Stimulated activated CD8-positive, alpha-beta memory T cell treated with anti-CD3 and anti-CD28 coated beads, Interleukin-12 subunit alpha, Interleukin-12 subunit beta, amount 100 ng/mL, for 24 hours (primary cell): Measurements from ENCODE around the gene ABCB8.

Experiments
- DNase-seq: peaks from one replicate; pipeline ENCODE4 v3.0.0-alpha.2; 2020; ENCODE audit errors: extremely low read depth

ABCB8 gene

DNA sequence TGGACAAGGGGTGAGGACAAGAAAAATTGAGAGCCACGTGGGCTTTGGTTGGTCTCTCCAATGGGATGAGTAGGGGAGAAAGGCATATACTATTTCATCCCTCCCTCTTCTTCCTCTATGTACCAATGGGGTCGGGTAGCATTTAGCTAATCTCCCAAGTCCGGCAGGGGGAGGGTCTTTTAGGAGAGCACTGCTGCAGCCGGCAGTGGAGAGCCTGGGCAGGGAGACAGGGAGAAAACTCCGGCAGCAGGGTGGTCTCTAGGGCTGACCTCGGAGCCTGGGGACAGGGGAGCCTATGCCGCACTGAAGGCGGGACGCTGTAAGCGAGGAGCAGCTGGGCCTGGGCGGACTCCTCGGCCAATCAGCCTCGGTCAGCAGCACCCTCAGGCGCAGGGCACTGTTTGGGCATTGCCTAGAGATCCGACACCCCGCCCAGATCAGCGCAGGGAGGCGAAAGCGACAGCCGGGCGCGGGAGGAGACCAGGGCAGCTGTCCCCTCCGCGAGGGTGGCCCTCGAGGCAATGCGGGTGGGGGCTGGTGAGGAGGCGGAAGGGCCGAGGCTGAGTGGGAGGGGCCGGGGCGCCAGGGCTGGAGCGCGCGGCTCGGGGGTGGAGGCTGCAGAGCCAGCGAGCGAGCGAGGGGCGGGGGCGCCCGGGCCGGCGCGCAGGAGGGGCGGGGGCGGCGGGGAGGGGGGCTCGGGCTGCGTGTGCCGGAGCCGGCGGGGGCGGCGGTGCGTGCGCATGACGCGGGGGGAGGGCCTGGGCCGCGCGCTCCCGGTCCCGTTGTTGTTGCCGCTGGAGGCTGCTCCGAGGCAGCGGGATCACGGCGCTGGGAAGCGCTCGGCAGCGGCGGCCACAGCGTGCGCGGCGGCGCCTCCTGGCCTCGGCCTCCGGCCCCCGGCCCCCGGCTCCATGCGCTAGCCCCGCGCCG, 57.7 kb downstream of the ABCB8 start, which contains the start of gene AGAP3:
Gene AGAP3, plus strand, starts transcription at position 785 of the 930 bp plus-strand sequence. CDS start 267 bp downstream, outside the sequence.
- DNase-seq: no peak

DNA sequence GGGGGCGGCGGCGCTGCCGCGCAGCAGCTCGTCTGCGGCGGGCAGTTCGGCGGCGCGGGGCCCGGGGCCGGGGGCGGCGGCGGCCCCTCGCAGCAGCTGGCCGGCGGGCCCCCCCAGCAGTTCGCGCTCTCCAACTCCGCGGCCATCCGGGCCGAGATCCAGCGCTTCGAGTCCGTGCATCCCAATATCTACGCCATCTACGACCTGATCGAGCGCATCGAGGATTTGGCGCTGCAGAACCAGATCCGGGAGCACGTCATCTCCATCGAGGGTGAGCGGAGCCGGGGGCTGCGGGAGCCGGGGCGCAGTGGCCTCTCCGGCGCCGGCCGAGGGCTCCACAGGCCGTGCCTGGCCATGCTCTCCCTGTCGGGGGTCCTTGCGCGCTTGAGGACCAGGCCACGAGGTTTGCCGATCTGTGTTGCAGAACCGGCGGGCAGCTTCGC, 58.6 kb downstream of the ABCB8 start:
- DNase-seq: no peak

GRCh38 chr7:151087245-151088018, 59.2 kb downstream of the ABCB8 start:
- DNase-seq: no peak

GRCh38 chr7:151088019-151088855, 60.0 kb downstream of the ABCB8 start:
- DNase-seq: no peak

- DNase-seq: no peak
Observed at GRCh38 chr7:151088856-151089699, 60.8 kb downstream of the ABCB8 start.

DNA sequence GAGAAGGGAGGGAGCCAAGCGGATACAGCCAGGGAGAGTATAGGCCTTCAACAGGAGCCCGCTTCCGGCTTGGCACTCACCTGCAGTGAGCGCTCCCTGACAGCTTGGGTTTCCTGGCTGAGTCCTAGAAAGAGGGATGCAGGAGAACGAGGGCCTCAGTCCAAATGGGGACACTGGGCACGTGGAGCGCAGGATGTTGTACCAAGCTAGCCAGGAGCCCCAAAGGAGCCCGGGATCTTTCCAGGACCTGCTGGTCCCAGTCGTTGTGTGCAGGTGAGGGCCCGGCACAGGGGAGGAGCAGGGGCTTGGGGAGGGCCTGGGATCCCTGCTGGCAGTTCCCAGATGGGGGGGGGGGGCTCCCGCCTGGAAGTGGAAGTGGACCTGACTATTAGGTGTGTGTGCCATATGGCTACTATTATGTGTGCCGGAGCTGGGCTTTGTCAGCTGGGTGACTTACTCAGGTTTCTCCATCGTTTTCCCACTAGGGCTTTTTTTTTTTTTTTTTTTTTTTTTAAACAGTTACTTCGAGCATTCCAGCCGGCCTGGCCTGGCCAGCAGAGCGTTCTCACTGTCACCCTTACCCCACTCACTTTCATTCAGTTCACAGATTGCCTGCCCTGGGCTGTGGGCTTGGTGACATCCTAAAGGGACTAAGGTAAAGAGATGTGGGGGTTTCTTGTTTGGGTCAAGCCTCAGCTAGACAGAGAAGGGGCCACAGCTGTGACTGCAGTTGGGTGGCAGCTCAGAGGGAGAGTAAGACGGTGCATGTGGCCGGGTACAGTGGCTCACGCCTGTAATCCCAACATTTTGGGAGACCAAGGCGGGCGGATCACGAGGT, 61.9 kb downstream of the ABCB8 start:
- DNase-seq: no peak

DNA sequence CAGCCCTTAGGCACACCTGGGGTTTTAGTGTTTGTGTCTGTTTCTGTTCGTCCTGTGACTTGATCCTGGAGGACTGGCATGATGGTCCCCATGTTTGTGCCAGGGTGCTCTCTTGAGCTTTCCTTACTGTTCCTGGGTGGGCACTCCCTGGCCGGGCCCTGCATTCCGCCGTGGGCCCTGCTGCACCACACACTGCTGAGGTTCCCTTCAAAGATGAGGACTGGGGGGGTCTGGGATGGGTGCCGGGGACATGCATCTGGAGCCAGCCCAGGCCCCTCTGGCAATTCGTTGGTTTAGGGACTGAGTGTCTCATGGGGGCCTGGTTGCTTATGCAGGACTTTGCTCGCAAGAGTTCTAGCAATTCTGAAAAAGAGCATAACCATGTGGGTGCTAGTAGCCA, 62.8 kb downstream of the ABCB8 start:
- no peak for DNase-seq

GRCh38 chr7:151091431-151091830, 63.2 kb downstream of the ABCB8 start:
- DNase-seq: no peak

- no peak for DNase-seq
Observed at GRCh38 chr7:151091988-151092387, 63.7 kb downstream of the ABCB8 start.

DNA sequence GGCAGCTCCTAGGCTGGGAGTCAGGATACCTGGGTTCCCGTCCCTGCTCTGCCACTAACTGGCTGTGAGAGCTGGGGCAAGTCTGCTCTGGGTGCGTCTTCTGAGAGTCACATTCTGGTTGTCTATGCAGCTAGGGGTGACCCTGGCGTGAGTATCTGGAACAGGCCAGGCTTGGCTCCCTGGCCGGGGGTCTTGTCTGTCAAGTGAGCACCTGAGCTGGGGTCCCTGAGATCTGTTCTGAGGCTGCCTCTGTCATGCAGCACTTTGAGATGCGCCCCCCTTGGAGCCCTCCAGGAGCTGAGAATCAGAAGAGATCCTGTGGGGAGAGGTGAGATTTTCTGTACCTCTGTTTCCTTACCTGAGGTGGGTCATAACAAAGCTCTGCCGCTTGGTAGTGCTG, 65.5 kb downstream of the ABCB8 start:
- no peak for DNase-seq

GRCh38 chr7:151094675-151095074, 66.4 kb downstream of the ABCB8 start:
- DNase-seq: no peak

DNA sequence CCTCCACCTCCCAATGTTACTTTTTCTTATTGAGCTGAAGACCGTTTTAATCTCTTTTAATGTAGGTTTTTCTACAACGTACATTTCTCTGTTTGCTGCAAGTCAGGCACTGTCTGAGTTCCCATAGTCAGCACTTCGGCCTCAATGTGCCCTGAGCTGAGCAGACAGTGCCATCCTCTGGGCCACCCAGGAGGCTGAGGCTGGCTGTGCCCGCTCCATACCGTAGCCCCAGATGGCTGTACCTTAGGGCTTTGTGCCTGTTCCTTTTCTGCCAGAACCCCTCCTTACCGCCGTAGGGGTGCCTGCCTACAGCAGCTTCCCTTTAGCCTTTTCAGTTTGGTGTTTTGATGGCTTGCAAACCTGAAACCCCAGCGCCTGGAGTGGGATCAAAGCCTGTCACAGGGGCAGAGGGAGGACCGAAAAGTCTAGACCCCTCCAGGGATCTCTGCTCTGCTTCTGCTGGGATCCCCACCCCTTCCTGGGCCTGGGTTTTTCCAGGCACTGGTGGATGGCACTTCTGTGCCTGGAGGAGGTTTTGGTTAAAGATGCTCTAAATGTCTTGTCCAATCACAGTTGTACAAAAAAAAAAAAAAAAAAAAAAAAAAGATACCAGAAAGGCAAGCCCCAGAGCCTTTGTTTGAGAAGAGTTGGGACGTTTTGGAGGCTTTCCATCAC, 67.0 kb downstream of the ABCB8 start:
- no peak for DNase-seq

DNA sequence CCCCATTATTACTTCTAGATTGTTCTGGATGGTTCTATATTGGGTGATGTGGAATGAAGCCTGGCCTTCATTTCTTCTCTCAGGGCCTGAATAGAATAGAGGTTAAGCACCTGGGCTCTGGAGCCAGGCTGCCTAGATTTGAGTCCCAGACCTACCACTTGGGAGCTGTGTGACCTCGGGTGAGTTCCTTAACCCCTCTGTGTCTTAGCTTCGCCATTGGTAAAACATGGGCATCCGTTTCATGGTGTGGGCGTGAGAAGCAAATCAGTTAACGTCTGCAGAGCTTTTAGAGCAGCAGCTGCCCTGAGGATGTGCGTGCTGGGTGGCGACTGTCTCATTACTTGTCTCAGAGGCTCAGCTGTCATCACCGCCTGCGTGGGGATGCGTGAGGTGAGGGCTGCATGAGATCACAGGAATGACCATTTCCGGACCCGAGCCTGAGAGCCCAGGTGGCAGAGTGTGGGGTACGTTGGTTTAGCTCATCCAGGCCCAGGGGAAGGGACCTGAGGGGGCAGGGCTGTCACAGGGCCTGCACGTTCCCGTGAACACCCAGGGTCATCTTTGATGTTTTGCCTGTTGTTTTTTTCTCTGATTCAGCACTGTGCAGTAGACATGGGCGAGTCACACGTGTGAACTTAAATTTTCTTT, 67.7 kb downstream of the ABCB8 start:
- no peak for DNase-seq
